GM21390 (cell line): ENCODE data around the gene SV2B.

Experiments
- ATAC-seq: cut with Tn5 transposase; IDR thresholded peaks from one replicate; pipeline ENCODE4 v1.9.1; 2021; ENCODE audit not compliant: unreplicated experiment

The SV2B gene

GRCh38 chr15:91225741-91226140 lies 125.7 kb downstream of the SV2B start:
- ATAC-seq, result no peak

- no peak for ATAC-seq
These were observed 127.1 kb downstream of the SV2B start for GRCh38 chr15:91227117-91227516.

GRCh38 chr15:91227766-91228165 lies 127.7 kb downstream of the SV2B start:
- ATAC-seq, result no peak

GRCh38 chr15:91228383-91228782 lies 128.3 kb downstream of the SV2B start:
- ATAC-seq, result no peak

- ATAC-seq, result no peak
These were observed 128.8 kb downstream of the SV2B start for GRCh38 chr15:91228890-91229289.

GRCh38 chr15:91231703-91232102 lies 131.6 kb downstream of the SV2B start:
- no peak for ATAC-seq

GRCh38 chr15:91234759-91235158 lies 134.7 kb downstream of the SV2B start:
- no peak for ATAC-seq

GRCh38 chr15:91235376-91235775 lies 135.3 kb downstream of the SV2B start:
- ATAC-seq, result no peak

- ATAC-seq, result no peak
These were observed 137.4 kb downstream of the SV2B start for GRCh38 chr15:91237445-91237844.

GRCh38 chr15:91238644-91239425 lies 138.8 kb downstream of the SV2B start:
- no peak for ATAC-seq

GRCh38 chr15:91243826-91244225 lies 143.8 kb downstream of the SV2B start:
- ATAC-seq, result no peak

GRCh38 chr15:91244919-91245318 lies 144.9 kb downstream of the SV2B start:
- no peak for ATAC-seq

- no peak for ATAC-seq
These were observed 146.9 kb downstream of the SV2B start for GRCh38 chr15:91246998-91247397.

GRCh38 chr15:91249591-91249990 lies 149.5 kb downstream of the SV2B start:
- ATAC-seq, result no peak

- ATAC-seq, result no peak
These were observed 152.3 kb downstream of the SV2B start for GRCh38 chr15:91252322-91252721.

- ATAC-seq, result no peak
These were observed 152.7 kb downstream of the SV2B start for GRCh38 chr15:91252756-91253155.

GRCh38 chr15:91253605-91254004 lies 153.5 kb downstream of the SV2B start:
- no peak for ATAC-seq

- ATAC-seq, result no peak
These were observed 154.7 kb downstream of the SV2B start for GRCh38 chr15:91254766-91255165.

GRCh38 chr15:91255670-91256192 lies 155.7 kb downstream of the SV2B start:
- no peak for ATAC-seq

GRCh38 chr15:91257746-91258414 lies 157.8 kb downstream of the SV2B start:
- ATAC-seq, result no peak

GRCh38 chr15:91258415-91258759 lies 158.3 kb downstream of the SV2B start:
- no peak for ATAC-seq

GRCh38 chr15:91259077-91259476 lies 159.0 kb downstream of the SV2B start:
- ATAC-seq, result no peak
